GM12878 (cell line): ENCODE results near the gene STX1A. TPM values are rescaled to one million over a fixed set of nuclear protein-coding genes. Genes with fewer than 3 reads are reported as not detected.

Source experiments
- ATAC-seq: fragments of 200-7000 bp; cut with Tn5 transposase; 3 replicates; pipeline ENCODE4 v1.9.1; 2020; ENCODE audit warnings: mild to moderate bottlenecking, moderate library complexity
- BruUV-seq: library from RNA; stranded (reverse); fragments of 400-500 nt; replicated peaks from 2 replicates; lab custom pipeline; 2021; lab: Mats Ljungman, UMichigan
- CTCF ChIA-PET: fragments of 300-600 bp; sonication (Branson Sonifier 250); formaldehyde crosslinking; extraction: SDS; loops from one replicate; lab custom pipeline; 2021; ENCODE audit warnings: inconsistent platforms; lab: Yijun Ruan, JAX
- POLR2A ChIA-PET: fragments of 350-600 bp; formaldehyde crosslinking; extraction: SDS; loops from one replicate; lab custom pipeline; 2021; ENCODE audit warnings: inconsistent platforms; lab: Charles Lee
- RAD21 ChIA-PET: fragments of 300-600 bp; sonication (Branson Sonifier 250); formaldehyde crosslinking; loops from one replicate; lab custom pipeline; 2023; ENCODE audit warnings: antibody characterized with exemption; ENCODE audit not compliant: unreplicated experiment; lab: Charles Lee
- SMC1A ChIA-PET: fragments of 300-600 bp; sonication (Branson Sonifier 250); formaldehyde crosslinking; loops from one replicate; lab custom pipeline; 2023; ENCODE audit not compliant: unreplicated experiment, uncharacterized antibody; lab: Charles Lee
- DNase-seq: peaks from one replicate; pipeline ENCODE4 v3.0.0-alpha.2; 2011; ENCODE audit warnings: low read depth, low spot score
- FAIRE-seq: peaks from 3 replicates; lab custom pipeline; 2011; peaks lifted over from hg19 to GRCh38; lab: Jason Lieb, UNC
- H2AFZ ChIP-seq: 2 replicates; pipeline ENCODE4 v1.6.0; 2011; ENCODE audit warnings: low read depth, low read length, control low read depth; ENCODE audit not compliant: control insufficient read depth
- H3K27ac ChIP-seq: 2 replicates; pipeline ENCODE4 v1.5.1; 2011; ENCODE audit warnings: control low read depth; ENCODE audit not compliant: control insufficient read depth, insufficient read depth
- H3K27me3 ChIP-seq, 2 experiments: replicated peaks in 1 of 2; 2 replicates each; pipeline versions ENCODE4 v1.6.0 to v1.6.1; 2011; ENCODE audit warnings: low read length in 1 of 2; ENCODE audit not compliant: control insufficient read depth in 2 of 2, insufficient read depth in 2 of 2
- H3K36me3 ChIP-seq, 2 experiments: 2 replicates each; pipeline ENCODE4 v1.5.1; 2011; ENCODE audit warnings: low read length in 1 of 2; ENCODE audit not compliant: control insufficient read depth in 2 of 2, insufficient read depth in 2 of 2
- H3K4me1 ChIP-seq: 2 replicates; pipeline ENCODE4 v1.6.1; 2011; ENCODE audit warnings: mild to moderate bottlenecking, low read length, moderate library complexity, mixed read lengths; ENCODE audit not compliant: control insufficient read depth, insufficient read depth
- H3K4me2 ChIP-seq: 2 replicates; pipeline ENCODE4 v1.6.0; 2011; ENCODE audit warnings: control low read depth; ENCODE audit not compliant: control insufficient read depth, insufficient read depth
- H3K4me3 ChIP-seq: fragments of 200-600 bp; sonication (generic); 2 replicates; pipeline ENCODE4 v1.5.1; 2016
- H3K79me2 ChIP-seq: 2 replicates; pipeline ENCODE4 v1.6.0; 2011; ENCODE audit warnings: low read length; ENCODE audit not compliant: control insufficient read depth, insufficient read depth
- H3K9ac ChIP-seq: 2 replicates; pipeline ENCODE4 v1.8.0; 2011; ENCODE audit warnings: low read length, control low read depth, mixed read lengths; ENCODE audit not compliant: control insufficient read depth, insufficient read depth
- H3K9me3 ChIP-seq: replicated peaks from 3 replicates; pipeline ENCODE4 v1.5.1; 2011; ENCODE audit warnings: mild to moderate bottlenecking, low read length; ENCODE audit not compliant: control insufficient read depth, insufficient read depth
- H4K20me1 ChIP-seq: 2 replicates; pipeline ENCODE4 v1.6.0; 2011; ENCODE audit not compliant: control insufficient read depth, insufficient read depth
- EGR1 ChIP-seq, 2 experiments: IDR thresholded peaks; 1 replicate in 1 of 2; 2 replicates in 1 of 2; pipeline ENCODE4 v1.6.1; 2011 to 2012; ENCODE audit warnings: low read depth in 2 of 2, low read length in 2 of 2, borderline replicate concordance in 1 of 2, mild to moderate bottlenecking in 1 of 2, moderate library complexity in 1 of 2
- ESRRA ChIP-seq: IDR thresholded peaks from 2 replicates; pipeline ENCODE4 v1.6.1; 2012; ENCODE audit warnings: mild to moderate bottlenecking, low read length, improper control_type of control experiment
- IRF3 ChIP-seq: fragments of 450-650 bp; IDR thresholded peaks from 2 replicates; pipeline ENCODE4 v1.6.1; 2014; ENCODE audit warnings: mild to moderate bottlenecking
- KDM1A ChIP-seq: fragments of 200-600 bp; sonication (generic); IDR thresholded peaks from 2 replicates; pipeline ENCODE4 v1.6.1; 2016; ENCODE audit warnings: borderline replicate concordance
- MEF2A ChIP-seq: IDR thresholded peaks from 2 replicates; pipeline ENCODE4 v1.6.1; 2011; ENCODE audit warnings: low read depth, mild to moderate bottlenecking, low read length, moderate library complexity; ENCODE audit not compliant: insufficient read depth
- MXI1 ChIP-seq: fragments of 150-350 bp; IDR thresholded peaks from 2 replicates; pipeline ENCODE4 v1.6.1; 2011; ENCODE audit warnings: low read depth, mild to moderate bottlenecking, inconsistent platforms, low read length, improper control_type of control experiment
- PAX8 ChIP-seq: fragments of 450-650 bp; IDR thresholded peaks from 2 replicates; pipeline ENCODE4 v1.6.1; 2017; ENCODE audit warnings: mild to moderate bottlenecking, moderate library complexity
- PRDM15 ChIP-seq: fragments of 450-650 bp; formaldehyde crosslinking; IDR thresholded peaks from 2 replicates; pipeline ENCODE4 v1.4.0; 2020; ENCODE audit warnings: mild to moderate bottlenecking, moderate library complexity
- SREBF1 ChIP-seq: IDR thresholded peaks from 2 replicates; pipeline ENCODE4 v1.6.1; 2012; ENCODE audit warnings: mild to moderate bottlenecking, low read length
- ZNF207 ChIP-seq: fragments of 450-650 bp; IDR thresholded peaks from 2 replicates; pipeline ENCODE4 v1.6.1; 2014; ENCODE audit warnings: antibody characterized with exemption, mild to moderate bottlenecking, borderline replicate concordance
- WGBS: methylation state at CpG from one replicate; pipeline ENCODE4 v1.1.6; 2016; ENCODE audit warnings: low lambda C conversion rate; ENCODE audit not compliant: insufficient replicate concordance, insufficient coverage; ENCODE audit errors: missing lambda C conversion rate; 5-methylcytosine and 5-hydroxymethylcytosine counted together
- in situ Hi-C: fragments of 300-500 bp; cut with MboI; formaldehyde crosslinking; loops from 9 replicates; pipeline ENCODE4 v1.14.3; 2018; ENCODE audit warnings: mixed read lengths
- intact Hi-C: fragments of 100-400 bp; cut with micrococcal nuclease; formaldehyde crosslinking; loops from one replicate; pipeline ENCODE4 v1.14.2; 2022; ENCODE audit not compliant: unreplicated experiment
- polyA plus RNA-seq, 11 experiments: library from polyadenylated mRNA; depleted of rRNA in 4 of 11; unstranded in 6 of 11; stranded (reverse) in 5 of 11; fragments of >200 nt; fragmentation: Nextera tagmentation in 4 of 11; fragmentation: Illumina TruSeq in 1 of 11; extraction: Ambion mirVana in 4 of 11; extraction: Trizol in 1 of 11; gene quantifications; 1 replicate in 1 of 11; 2 replicates in 10 of 11; pipeline versions ENCODE4 v1.2.1 to v1.2.3, GENCODE V29; 2011 to 2016; ENCODE audit warnings: inconsistent platforms in 2 of 11, missing spikeins in 2 of 11, low read depth in 1 of 11
- total RNA-seq, 4 experiments: library from RNA; depleted of rRNA in 3 of 4; stranded (reverse); fragments of >200 nt in 3 of 4; fragmentation: Illumina TruSeq in 1 of 4; extraction: Trizol in 1 of 4; gene quantifications; 2 replicates each; pipeline versions ENCODE4 v1.2.1 to v1.2.3, GENCODE V29; 2013 to 2021

Gene STX1A
- total and polyA plus RNA-seq, 10 of the 15 experiments (the other 5 are each of a cell fraction or from before 2014, with no cell fraction given) = 0.15 to 5.3 (median 2.5) TPM

- Histone ChIP-seq H3K4me3 (no peak overlapping the region), H3K9ac (no peak overlapping the region), H3K4me1 (no peaks in the 10 kb centered on the region; the same call in 1 of the 2 replicates), H3K9me3 (no peaks in the 10 kb centered on the region), H3K27me3 (no peaks in the 10 kb centered on the region), H2AFZ (no peak overlapping the region)
- RAD21 ChIA-PET = no interaction called here
- in situ Hi-C loops (no loop called here), intact Hi-C loops (loop anchor here (10.0 kb wide), 1 partner anchor 212 kb away; the partner anchor contains the start of gene BAZ1B)
- TF ChIP-seq ESRRA = no peak
- TF ChIP-seq PAX8 = no peak
- TF ChIP-seq EGR1 (IDR thresholded peaks at IDR 0.05; ENCODE audit: borderline replicate concordance in 1 of 2, low read depth in 2 of 2, low read length in 2 of 2) = no peak
- TF ChIP-seq KDM1A = no peak
- TF ChIP-seq MEF2A = no peak
- no peak for TF ChIP-seq SREBF1
- TF ChIP-seq IRF3 = no peak
- TF ChIP-seq ZNF207 = no peak
- TF ChIP-seq MXI1 = no peak
- no peak for TF ChIP-seq PRDM15
- TF ChIP-seq, all 136 proteins: peak for 0
- no TSS peak for BruUV-seq
- FAIRE-seq (no peak), ATAC-seq (no peak), DNase-seq (no peak)
- Histone ChIP-seq H3K4me2 (no peak overlapping the region), H3K27ac (no peak overlapping the region), H3K79me2 (no peaks in the 10 kb centered on the region; the same call in 1 of the 2 replicates), H4K20me1 (no peaks in the 10 kb centered on the region), H3K36me3 (peaks cover 0 to 8% of the 10 kb centered on the region in 2 experiments; a peak in 3 of 4 replicates)
- ChIA-PET SMC1A (interaction anchor here (1.1 to 2.1 kb wide), 3 partner anchors 107 to 130 kb away, joined by 3 to 6 read pairs (median 5); no protein-coding TSS in a partner anchor), CTCF (interaction anchor here (0.9 to 3.6 kb wide), 3 partner anchors 8 to 130 kb away, joined by 3 to 16 read pairs (median 9); no protein-coding TSS in a partner anchor), POLR2A (no interaction called here)
- WGBS = 82% methylated on average over 14 of the region's 14 CpGs
Observed at GRCh38 chr7:73736885-73737284, 17.4 kb upstream of the STX1A start.
